Measurements from ENCODE around the gene TLCD1.

Gene TLCD1

GRCh38 chr17:28705728-28706334, 20.2 kb downstream of the TLCD1 start:
- no peak overlapping the region for H3K4me3 ChIP-seq (ENCODE audit: low read depth, low read length)
- DNase-seq (ENCODE audit: low read depth) = no peak
- no peak for TF ChIP-seq CTCF (conservative IDR thresholded peaks at IDR 0.05; ENCODE audit: low read depth, low read length)

GRCh38 chr17:28705074-28705659, 20.9 kb downstream of the TLCD1 start:
- no peak for DNase-seq (ENCODE audit: low read depth)
- TF ChIP-seq CTCF (conservative IDR thresholded peaks at IDR 0.05; ENCODE audit: low read depth, low read length) = no peak
- H3K4me3 ChIP-seq (ENCODE audit: low read depth, low read length) = no peak overlapping the region

- DNase-seq (ENCODE audit: low read depth) = no peak
- no peak overlapping the region for H3K4me3 ChIP-seq (ENCODE audit: low read depth, low read length)
- no peak for TF ChIP-seq CTCF (conservative IDR thresholded peaks at IDR 0.05; ENCODE audit: low read depth, low read length)
Observed at GRCh38 chr17:28704219-28704858, 21.7 kb downstream of the TLCD1 start.

GRCh38 chr17:28703552-28704218, 22.3 kb downstream of the TLCD1 start:
- no peak for DNase-seq (ENCODE audit: low read depth)
- no peak for TF ChIP-seq CTCF (conservative IDR thresholded peaks at IDR 0.05; ENCODE audit: low read depth, low read length)
- no peak overlapping the region for H3K4me3 ChIP-seq (ENCODE audit: low read depth, low read length)

- DNase-seq (ENCODE audit: low read depth) = no peak
- TF ChIP-seq CTCF (conservative IDR thresholded peaks at IDR 0.05; ENCODE audit: low read depth, low read length) = no peak
- no peak overlapping the region for H3K4me3 ChIP-seq (ENCODE audit: low read depth, low read length)
Observed at GRCh38 chr17:28702752-28703150, 23.3 kb downstream of the TLCD1 start.

GRCh38 chr17:28702026-28702751, 23.8 kb downstream of the TLCD1 start:
- DNase-seq (ENCODE audit: low read depth) = no peak
- H3K4me3 ChIP-seq (ENCODE audit: low read depth, low read length) = no peak overlapping the region
- TF ChIP-seq CTCF (conservative IDR thresholded peaks at IDR 0.05; ENCODE audit: low read depth, low read length) = no peak
